Right forelimb (tissue), 1 donor: ENCODE results near the gene R3HCC1L.

Source experiments
- DNase-seq: peaks from one replicate; pipeline ENCODE4 v3.0.0-alpha.2; 2018

R3HCC1L gene

GRCh38 chr10:98289802-98290209, 155.3 kb downstream of the R3HCC1L start:
- peak; percentile 18 for DNase-seq

GRCh38 chr10:98292971-98293370, 158.5 kb downstream of the R3HCC1L start:
- DNase-seq, result peak; percentile 39

- DNase-seq, result peak; percentile 57
These were observed 159.3 kb downstream of the R3HCC1L start for GRCh38 chr10:98293550-98294269.

GRCh38 chr10:98294270-98294627, 159.8 kb downstream of the R3HCC1L start:
- no peak for DNase-seq
